ENCODE data around the gene IGFLR1. TPM values are rescaled to one million over a fixed set of nuclear protein-coding genes. Genes with fewer than 3 reads are reported as not detected.

IGFLR1 gene
- polyA plus RNA-seq, 2 of the 4 experiments (the other 2 are of a cell fraction) = 6.4 to 14.4 TPM

DNA sequence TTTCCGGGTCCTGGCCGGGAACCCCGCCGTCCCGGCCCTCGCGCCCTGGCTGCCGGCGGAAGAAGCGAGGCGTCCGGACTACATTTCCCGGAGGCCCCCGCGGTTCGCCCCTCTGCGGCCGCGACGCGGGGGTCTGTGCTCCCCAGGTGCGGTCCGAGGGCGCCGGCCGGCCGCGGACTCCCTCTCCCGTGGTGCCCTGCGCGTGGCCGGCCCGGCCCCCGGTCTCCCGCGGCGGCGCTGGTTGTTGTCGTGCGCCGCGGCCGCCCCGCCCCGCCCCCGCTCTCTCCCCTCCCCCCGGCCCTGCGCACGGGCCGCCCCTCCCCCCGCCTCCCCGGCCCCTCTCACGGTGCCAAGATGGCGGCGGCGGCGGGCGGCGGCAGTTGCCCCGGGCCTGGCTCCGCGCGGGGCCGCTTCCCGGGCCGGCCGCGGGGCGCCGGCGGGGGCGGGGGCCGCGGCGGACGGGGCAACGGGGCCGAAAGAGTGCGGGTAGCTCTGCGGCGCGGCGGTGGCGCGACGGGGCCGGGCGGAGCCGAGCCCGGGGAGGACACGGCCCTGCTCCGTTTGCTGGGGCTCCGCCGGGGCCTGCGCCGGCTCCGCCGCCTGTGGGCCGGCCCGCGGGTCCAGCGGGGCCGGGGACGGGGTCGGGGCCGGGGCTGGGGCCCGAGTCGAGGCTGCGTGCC lies 24.4 kb downstream of the IGFLR1 start, which contains the start of gene KMT2B (continued):
- TF ChIP-seq, protein P1, sequence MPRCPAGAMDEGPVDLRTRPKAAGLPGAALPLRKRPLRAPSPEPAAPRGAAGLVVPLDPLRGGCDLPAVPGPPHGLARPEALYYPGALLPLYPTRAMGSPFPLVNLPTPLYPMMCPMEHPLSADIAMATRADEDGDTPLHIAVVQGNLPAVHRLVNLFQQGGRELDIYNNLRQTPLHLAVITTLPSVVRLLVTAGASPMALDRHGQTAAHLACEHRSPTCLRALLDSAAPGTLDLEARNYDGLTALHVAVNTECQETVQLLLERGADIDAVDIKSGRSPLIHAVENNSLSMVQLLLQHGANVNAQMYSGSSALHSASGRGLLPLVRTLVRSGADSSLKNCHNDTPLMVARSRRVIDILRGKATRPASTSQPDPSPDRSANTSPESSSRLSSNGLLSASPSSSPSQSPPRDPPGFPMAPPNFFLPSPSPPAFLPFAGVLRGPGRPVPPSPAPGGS (IDR thresholded peaks at IDR 0.05) = peak; percentile 96
- no peak for TF ChIP-seq CEBPB (IDR thresholded peaks at IDR 0.05)
- 0 out of 2 replicates have a peak, but pooled peaks have one; percentile 23 for TF ChIP-seq MAZ (IDR thresholded peaks at IDR 0.05; ENCODE audit: borderline replicate concordance, low read depth, low read length)
- TF ChIP-seq BHLHE40 (IDR thresholded peaks at IDR 0.05; ENCODE audit: low read depth, low read length) = no peak
- no peak for TF ChIP-seq SMC3 (IDR thresholded peaks at IDR 0.05)
- no peak for TF ChIP-seq JUNB (IDR thresholded peaks at IDR 0.05)
- TF ChIP-seq, protein P2, sequence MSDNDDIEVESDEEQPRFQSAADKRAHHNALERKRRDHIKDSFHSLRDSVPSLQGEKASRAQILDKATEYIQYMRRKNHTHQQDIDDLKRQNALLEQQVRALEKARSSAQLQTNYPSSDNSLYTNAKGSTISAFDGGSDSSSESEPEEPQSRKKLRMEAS (IDR thresholded peaks at IDR 0.05) = 0 out of 2 replicates have a peak, but pooled peaks have one; percentile 11
- no peak for TF ChIP-seq RNF2 (IDR thresholded peaks at IDR 0.05; ENCODE audit: borderline replicate concordance, low read depth)

DNA sequence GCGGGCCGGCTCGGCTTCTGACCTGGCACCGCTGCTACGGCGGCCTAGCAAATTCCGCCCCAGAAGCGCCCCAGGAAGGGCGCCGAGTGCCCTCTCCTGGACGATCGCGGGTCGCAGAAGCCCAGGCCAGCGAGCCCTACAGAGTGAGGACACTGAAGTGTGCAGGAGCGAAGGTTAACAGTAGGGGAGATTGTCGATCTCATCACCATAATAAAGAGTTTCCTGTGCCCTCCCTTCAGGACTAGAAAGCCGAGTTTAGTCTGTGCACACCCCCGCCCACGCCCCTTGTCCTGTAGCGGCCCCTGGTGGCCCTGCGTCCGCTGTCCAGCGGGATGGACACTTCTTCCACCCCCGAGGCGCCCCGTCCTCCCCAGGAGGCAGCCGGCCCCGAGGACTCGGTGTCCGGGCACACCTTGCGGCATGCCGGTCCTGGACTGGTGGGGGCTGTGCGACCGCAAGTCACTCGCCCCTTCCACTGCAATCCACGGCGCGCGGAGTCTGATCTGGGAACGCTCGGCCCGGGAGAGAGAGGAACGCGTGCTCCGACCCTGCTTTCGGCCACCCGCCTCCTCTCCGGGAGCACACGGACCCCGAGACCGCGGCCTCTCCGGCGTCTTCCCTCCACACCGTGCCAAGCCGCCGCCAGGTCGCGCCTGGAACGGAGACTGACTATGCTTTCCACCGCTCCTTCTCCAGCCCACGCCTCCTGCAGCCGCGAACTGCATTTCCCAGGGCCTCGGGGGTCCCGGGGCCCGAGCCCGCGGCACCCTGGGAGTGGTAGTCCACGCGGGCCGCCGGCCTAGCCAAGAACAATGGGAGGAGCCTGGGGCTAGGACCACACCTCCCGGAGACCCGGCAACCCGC lies 25.2 kb downstream of the IGFLR1 start:
- CTCF ChIA-PET = interaction anchor here (1.0 to 6.6 kb wide), 8 partner anchors 10 to 168 kb away, joined by 5 to 161 read pairs (median 22); partner anchors contain the start of gene ZBTB32
- Histone ChIP-seq H3K27ac (peak overlapping the region; percentile 91 to 98), H3K4me1 (peaks cover 20% of the 10 kb centered on the region), H3K9me3 (no peaks in the 10 kb centered on the region), H3K4me3 (peak overlapping the region; percentile 87), H3K4me2 (peak overlapping the region; percentile 89)
- 1% methylated on average over 62 of the region's 77 CpGs for WGBS (ENCODE audit: missing lambda C conversion rate)
- FAIRE-seq = peak; percentile 96
- ATAC-seq = peak; percentile 74 to 91
- peak; percentile 95 to 99 for DNase-seq (ENCODE audit: low read depth in 1 of 2, low spot score in 1 of 2)
- POLR2A ChIA-PET = no interaction called here
- TF ChIP-seq PHF8 (IDR thresholded peaks at IDR 0.05; ENCODE audit: borderline replicate concordance, low read depth) = peak; percentile 28
- TF ChIP-seq EHF (CRISPR knock-in tag; IDR thresholded peaks at IDR 0.05) = no peak
- TF ChIP-seq, protein P3, sequence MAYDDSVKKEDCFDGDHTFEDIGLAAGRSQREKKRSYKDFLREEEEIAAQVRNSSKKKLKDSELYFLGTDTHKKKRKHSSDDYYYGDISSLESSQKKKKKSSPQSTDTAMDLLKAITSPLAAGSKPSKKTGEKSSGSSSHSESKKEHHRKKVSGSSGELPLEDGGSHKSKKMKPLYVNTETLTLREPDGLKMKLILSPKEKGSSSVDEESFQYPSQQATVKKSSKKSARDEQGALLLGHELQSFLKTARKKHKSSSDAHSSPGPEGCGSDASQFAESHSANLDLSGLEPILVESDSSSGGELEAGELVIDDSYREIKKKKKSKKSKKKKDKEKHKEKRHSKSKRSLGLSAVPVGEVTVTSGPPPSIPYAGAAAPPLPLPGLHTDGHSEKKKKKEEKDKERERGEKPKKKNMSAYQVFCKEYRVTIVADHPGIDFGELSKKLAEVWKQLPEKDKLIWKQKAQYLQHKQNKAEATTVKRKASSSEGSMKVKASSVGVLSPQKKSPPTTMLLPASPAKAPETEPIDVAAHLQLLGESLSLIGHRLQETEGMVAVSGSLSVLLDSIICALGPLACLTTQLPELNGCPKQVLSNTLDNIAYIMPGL (CRISPR knock-in tag; IDR thresholded peaks at IDR 0.05; ENCODE audit: borderline replicate concordance) = peak; percentile 82; the same call in 1 of the 2 replicates
- TF ChIP-seq, protein P4, sequence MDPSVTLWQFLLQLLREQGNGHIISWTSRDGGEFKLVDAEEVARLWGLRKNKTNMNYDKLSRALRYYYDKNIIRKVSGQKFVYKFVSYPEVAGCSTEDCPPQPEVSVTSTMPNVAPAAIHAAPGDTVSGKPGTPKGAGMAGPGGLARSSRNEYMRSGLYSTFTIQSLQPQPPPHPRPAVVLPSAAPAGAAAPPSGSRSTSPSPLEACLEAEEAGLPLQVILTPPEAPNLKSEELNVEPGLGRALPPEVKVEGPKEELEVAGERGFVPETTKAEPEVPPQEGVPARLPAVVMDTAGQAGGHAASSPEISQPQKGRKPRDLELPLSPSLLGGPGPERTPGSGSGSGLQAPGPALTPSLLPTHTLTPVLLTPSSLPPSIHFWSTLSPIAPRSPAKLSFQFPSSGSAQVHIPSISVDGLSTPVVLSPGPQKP (IDR thresholded peaks at IDR 0.05; ENCODE audit: low read depth, low read length) = no peak
- TF ChIP-seq GATA3 (IDR thresholded peaks at IDR 0.05; ENCODE audit: borderline replicate concordance) = no peak; the same call in 1 of the 2 replicates
- TF ChIP-seq, protein P2 (IDR thresholded peaks at IDR 0.05) = peak; percentile 92
- TF ChIP-seq ESRRA (IDR thresholded peaks at IDR 0.05; ENCODE audit: borderline replicate concordance, low read length) = 0 out of 2 replicates have a peak, but pooled peaks have one; percentile 39
- 0 out of 2 replicates have a peak, but pooled peaks have one; percentile 11 for TF ChIP-seq BHLHE40 (IDR thresholded peaks at IDR 0.05; ENCODE audit: low read depth, low read length)
- TF ChIP-seq RAD21 (conservative IDR thresholded peaks at IDR 0.05 in 1 of 2, IDR thresholded peaks at IDR 0.05 in 1 of 2) = peak; percentile 89 to 99
- TF ChIP-seq, protein P5, sequence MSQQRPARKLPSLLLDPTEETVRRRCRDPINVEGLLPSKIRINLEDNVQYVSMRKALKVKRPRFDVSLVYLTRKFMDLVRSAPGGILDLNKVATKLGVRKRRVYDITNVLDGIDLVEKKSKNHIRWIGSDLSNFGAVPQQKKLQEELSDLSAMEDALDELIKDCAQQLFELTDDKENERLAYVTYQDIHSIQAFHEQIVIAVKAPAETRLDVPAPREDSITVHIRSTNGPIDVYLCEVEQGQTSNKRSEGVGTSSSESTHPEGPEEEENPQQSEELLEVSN (IDR thresholded peaks at IDR 0.05; ENCODE audit: borderline replicate concordance, low read depth) = peak; percentile 78; the same call in 1 of the 2 replicates
- no peak for TF ChIP-seq CBX2 (IDR thresholded peaks at IDR 0.05; ENCODE audit: borderline replicate concordance, low read depth)
- 0 out of 2 replicates have a peak, but pooled peaks have one; percentile 70 for TF ChIP-seq TFCP2L1 (CRISPR knock-in tag; IDR thresholded peaks at IDR 0.05)
- no peak for TF ChIP-seq NR3C1 (IDR thresholded peaks at IDR 0.05)
- 0 out of 2 replicates have a peak, but pooled peaks have one; percentile 30 for TF ChIP-seq HOXB13 (CRISPR knock-in tag; IDR thresholded peaks at IDR 0.05; ENCODE audit: low read depth)
- peak; percentile 47 for TF ChIP-seq TP53 (CRISPR knock-in tag; IDR thresholded peaks at IDR 0.05)
- peak; percentile 87 for TF ChIP-seq MAZ (IDR thresholded peaks at IDR 0.05; ENCODE audit: borderline replicate concordance, low read depth, low read length)
- peak; percentile 98 for TF ChIP-seq SMC3 (IDR thresholded peaks at IDR 0.05)
- peak; percentile 87 for TF ChIP-seq MYC (IDR thresholded peaks at IDR 0.05; ENCODE audit: borderline replicate concordance, low read length)
- TF ChIP-seq, protein P6, sequence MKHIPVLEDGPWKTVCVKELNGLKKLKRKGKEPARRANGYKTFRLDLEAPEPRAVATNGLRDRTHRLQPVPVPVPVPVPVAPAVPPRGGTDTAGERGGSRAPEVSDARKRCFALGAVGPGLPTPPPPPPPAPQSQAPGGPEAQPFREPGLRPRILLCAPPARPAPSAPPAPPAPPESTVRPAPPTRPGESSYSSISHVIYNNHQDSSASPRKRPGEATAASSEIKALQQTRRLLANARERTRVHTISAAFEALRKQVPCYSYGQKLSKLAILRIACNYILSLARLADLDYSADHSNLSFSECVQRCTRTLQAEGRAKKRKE (CRISPR knock-in tag; IDR thresholded peaks at IDR 0.05; ENCODE audit: low read depth) = 0 out of 2 replicates have a peak, but pooled peaks have one; percentile 16
- peak; percentile 94 for TF ChIP-seq KDM5A (IDR thresholded peaks at IDR 0.05)
- peak in 1 of 2 experiments; percentile 53; a peak in 3 of 5 replicates for TF ChIP-seq JUN (IDR thresholded peaks at IDR 0.05)
- TF ChIP-seq, protein P7, sequence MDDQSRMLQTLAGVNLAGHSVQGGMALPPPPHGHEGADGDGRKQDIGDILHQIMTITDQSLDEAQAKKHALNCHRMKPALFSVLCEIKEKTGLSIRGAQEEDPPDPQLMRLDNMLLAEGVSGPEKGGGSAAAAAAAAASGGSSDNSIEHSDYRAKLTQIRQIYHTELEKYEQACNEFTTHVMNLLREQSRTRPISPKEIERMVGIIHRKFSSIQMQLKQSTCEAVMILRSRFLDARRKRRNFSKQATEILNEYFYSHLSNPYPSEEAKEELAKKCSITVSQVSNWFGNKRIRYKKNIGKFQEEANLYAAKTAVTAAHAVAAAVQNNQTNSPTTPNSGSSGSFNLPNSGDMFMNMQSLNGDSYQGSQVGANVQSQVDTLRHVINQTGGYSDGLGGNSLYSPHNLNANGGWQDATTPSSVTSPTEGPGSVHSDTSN (IDR thresholded peaks at IDR 0.05) = 0 out of 2 replicates have a peak, but pooled peaks have one; percentile 54
